Measurements from ENCODE around the gene ABCC9.

DNA sequence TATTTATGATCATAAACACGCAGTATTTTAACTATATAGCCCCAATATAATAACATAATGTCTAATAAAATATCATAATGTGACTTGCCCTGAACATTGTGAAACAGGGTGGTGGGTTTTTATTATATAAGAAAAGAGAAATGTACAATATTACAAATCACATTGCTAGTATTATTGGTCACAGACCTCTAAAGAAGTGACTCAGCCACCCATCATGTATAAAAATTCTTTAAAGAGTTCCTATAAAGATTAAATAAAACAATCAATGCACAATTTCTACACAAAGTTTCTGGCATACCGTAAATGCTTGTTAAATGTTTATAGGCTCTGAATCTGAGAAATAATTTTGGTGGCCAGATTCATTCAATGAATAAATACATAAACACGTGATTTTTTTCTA is 28.9 kb downstream of the ABCC9 start:
- TF ChIP-seq, protein P1, sequence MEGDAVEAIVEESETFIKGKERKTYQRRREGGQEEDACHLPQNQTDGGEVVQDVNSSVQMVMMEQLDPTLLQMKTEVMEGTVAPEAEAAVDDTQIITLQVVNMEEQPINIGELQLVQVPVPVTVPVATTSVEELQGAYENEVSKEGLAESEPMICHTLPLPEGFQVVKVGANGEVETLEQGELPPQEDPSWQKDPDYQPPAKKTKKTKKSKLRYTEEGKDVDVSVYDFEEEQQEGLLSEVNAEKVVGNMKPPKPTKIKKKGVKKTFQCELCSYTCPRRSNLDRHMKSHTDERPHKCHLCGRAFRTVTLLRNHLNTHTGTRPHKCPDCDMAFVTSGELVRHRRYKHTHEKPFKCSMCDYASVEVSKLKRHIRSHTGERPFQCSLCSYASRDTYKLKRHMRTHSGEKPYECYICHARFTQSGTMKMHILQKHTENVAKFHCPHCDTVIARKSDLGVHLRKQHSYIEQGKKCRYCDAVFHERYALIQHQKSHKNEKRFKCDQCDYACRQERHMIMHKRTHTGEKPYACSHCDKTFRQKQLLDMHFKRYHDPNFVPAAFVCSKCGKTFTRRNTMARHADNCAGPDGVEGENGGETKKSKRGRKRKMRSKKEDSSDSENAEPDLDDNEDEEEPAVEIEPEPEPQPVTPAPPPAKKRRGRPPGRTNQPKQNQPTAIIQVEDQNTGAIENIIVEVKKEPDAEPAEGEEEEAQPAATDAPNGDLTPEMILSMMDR (IDR thresholded peaks at IDR 0.05; ENCODE audit: insufficient read depth, low read length), result no peak
- TF ChIP-seq POLR2AphosphoS5 (IDR thresholded peaks at IDR 0.05; ENCODE audit: low read depth), result no peak
- TF ChIP-seq REST (IDR thresholded peaks at IDR 0.05; ENCODE audit: insufficient replicate concordance, low read depth), result no peak

Measured in HL-60 (cell line).